CD8-positive, alpha-beta memory T cell (primary cell): ENCODE data around the gene CTNNBL1. TPM values are rescaled to one million over a fixed set of nuclear protein-coding genes. Genes with fewer than 3 reads are reported as not detected.

ENCODE experiments used
- CTCF ChIA-PET: fragments of 350-600 bp; sonication (Branson Sonifier 250); formaldehyde crosslinking; loops from one replicate; lab custom pipeline; 2021; ENCODE audit warnings: antibody characterized with exemption; lab: Charles Lee
- POLR2A ChIA-PET: fragments of 350-600 bp; sonication (Branson Sonifier 250); formaldehyde crosslinking; loops from one replicate; lab custom pipeline; 2021; ENCODE audit warnings: antibody characterized with exemption; lab: Charles Lee
- DNase-seq, 5 donors: peaks; one replicate each; pipeline versions ENCODE4 v3.0.0 to v3.0.0-alpha.2; 2020 to 2022; ENCODE audit warnings: mixed read lengths in 1 of 5
- H3K27ac ChIP-seq: one replicate; pipeline ENCODE4 v1.7.0; 2013; ENCODE audit warnings: low read depth, mild to moderate bottlenecking, low read length, moderate library complexity
- H3K27me3 ChIP-seq: 2 replicates; pipeline ENCODE4 v1.7.0; 2013; ENCODE audit warnings: low read length, mild to moderate bottlenecking; ENCODE audit not compliant: insufficient read depth, poor library complexity, severe bottlenecking
- H3K36me3 ChIP-seq: 2 replicates; pipeline ENCODE4 v1.7.0; 2013; ENCODE audit warnings: mild to moderate bottlenecking, low read length, moderate library complexity; ENCODE audit not compliant: insufficient read depth
- H3K4me1 ChIP-seq: 2 replicates; pipeline ENCODE4 v1.7.0; 2013; ENCODE audit warnings: mild to moderate bottlenecking, low read length, moderate library complexity; ENCODE audit not compliant: insufficient read depth
- H3K4me3 ChIP-seq: 2 replicates; pipeline ENCODE4 v1.7.0; 2013; ENCODE audit warnings: mild to moderate bottlenecking, low read length
- H3K9me3 ChIP-seq: 2 replicates; pipeline ENCODE4 v1.7.0; 2013; ENCODE audit warnings: mild to moderate bottlenecking, low read length
- H3K27ac Mint-ChIP-seq, 8 donors: one replicate each; pipeline ENCODE4 v1.8.0; 2020 to 2021; ENCODE audit warnings: mixed read lengths in 8 of 8, mild to moderate bottlenecking in 6 of 8, inconsistent platforms in 3 of 8, moderate library complexity in 3 of 8
- H3K27me3 Mint-ChIP-seq, 2 donors: one replicate each; pipeline ENCODE4 v1.8.0; 2020 to 2021; ENCODE audit warnings: mixed read lengths in 2 of 2, mild to moderate bottlenecking in 1 of 2, moderate library complexity in 1 of 2
- H3K36me3 Mint-ChIP-seq, 3 donors: one replicate each; pipeline ENCODE4 v1.8.0; 2020 to 2021; ENCODE audit warnings: mixed read lengths in 3 of 3, inconsistent platforms in 1 of 3, mild to moderate bottlenecking in 1 of 3
- H3K4me1 Mint-ChIP-seq, 3 donors: one replicate each; pipeline ENCODE4 v1.8.0; 2020 to 2021; ENCODE audit warnings: mixed read lengths in 3 of 3, inconsistent platforms in 1 of 3, mild to moderate bottlenecking in 1 of 3
- H3K4me3 Mint-ChIP-seq, 7 donors: one replicate each; pipeline ENCODE4 v1.8.0; 2020 to 2021; ENCODE audit warnings: mixed read lengths in 7 of 7, mild to moderate bottlenecking in 6 of 7, moderate library complexity in 4 of 7, inconsistent platforms in 2 of 7
- H3K9me3 Mint-ChIP-seq, 5 donors: one replicate each; pipeline ENCODE4 v1.8.0; 2020 to 2022; ENCODE audit warnings: mixed read lengths in 5 of 5, mild to moderate bottlenecking in 3 of 5, moderate library complexity in 2 of 5, inconsistent platforms in 1 of 5
- polyA plus RNA-seq: library from polyadenylated mRNA; unstranded; fragments of 300-500 nt; fragmentation: Illumina TruSeq; gene quantifications from one replicate; pipeline ENCODE4 v1.2.3, GENCODE V29; 2021
- total RNA-seq, 2 experiments: library from RNA; stranded (reverse); gene quantifications; one replicate each; pipeline ENCODE4 v1.2.3, GENCODE V29; 2021

The CTNNBL1 gene
- total and polyA plus RNA-seq, 3 experiments from 2014 or later: 86.8 to 97.8 (median 88.9) TPM

GRCh38 chr20:37907677-37908401, 214.0 kb downstream of the CTNNBL1 start:
- Histone ChIP-seq H3K4me1 (no peaks in the 10 kb centered on the region), H3K27ac (no peak overlapping the region), H3K9me3 (no peaks in the 10 kb centered on the region), H3K27me3 (peaks cover 9% of the 10 kb centered on the region), H3K4me3 (no peak overlapping the region), H3K36me3 (no peaks in the 10 kb centered on the region)
- H3K27ac Mint-ChIP-seq: no peak overlapping the region
- H3K4me3 Mint-ChIP-seq: no peak overlapping the region
- ChIA-PET POLR2A (no interaction called here), CTCF (no interaction called here)
- H3K36me3 Mint-ChIP-seq: no peaks in the 10 kb centered on the region
- peaks cover 5 to 10% (median 8%) of the 10 kb centered on the region in 3 donors for H3K4me1 Mint-ChIP-seq
- H3K9me3 Mint-ChIP-seq: peaks cover 0 to 3% (median 0%) of the 10 kb centered on the region in 5 donors
- peaks cover 32 to 69% of the 10 kb centered on the region in 2 donors for H3K27me3 Mint-ChIP-seq
- no peak for DNase-seq

- H3K9me3 Mint-ChIP-seq: no peaks in the 10 kb centered on the region
- Histone ChIP-seq H3K36me3 (no peaks in the 10 kb centered on the region), H3K27ac (no peak overlapping the region), H3K27me3 (peaks cover 14% of the 10 kb centered on the region), H3K9me3 (no peaks in the 10 kb centered on the region), H3K4me1 (peaks cover 7% of the 10 kb centered on the region), H3K4me3 (no peak overlapping the region)
- peaks cover 9 to 15% (median 12%) of the 10 kb centered on the region in 3 donors for H3K4me1 Mint-ChIP-seq
- no peak overlapping the region for H3K4me3 Mint-ChIP-seq
- H3K36me3 Mint-ChIP-seq: no peaks in the 10 kb centered on the region
- CTCF ChIA-PET: no interaction called here
- no peak for DNase-seq
- H3K27ac Mint-ChIP-seq: no peak overlapping the region
- POLR2A ChIA-PET: no interaction called here
- peaks cover 24 to 58% of the 10 kb centered on the region in 2 donors for H3K27me3 Mint-ChIP-seq
Measured at GRCh38 chr20:37911261-37911660, 217.4 kb downstream of the CTNNBL1 start.

GRCh38 chr20:37911838-37912281, 218.0 kb downstream of the CTNNBL1 start:
- peaks cover 21 to 58% of the 10 kb centered on the region in 2 donors for H3K27me3 Mint-ChIP-seq
- H3K27ac Mint-ChIP-seq: no peak overlapping the region
- no peak overlapping the region for H3K4me3 Mint-ChIP-seq
- peaks cover 10% of the 10 kb centered on the region for H3K27me3 ChIP-seq
- H3K9me3 ChIP-seq: no peaks in the 10 kb centered on the region
- H3K4me3 ChIP-seq: no peak overlapping the region
- peaks cover 9 to 15% (median 15%) of the 10 kb centered on the region in 3 donors for H3K4me1 Mint-ChIP-seq
- H3K9me3 Mint-ChIP-seq: no peaks in the 10 kb centered on the region
- H3K27ac ChIP-seq: no peak overlapping the region
- no peaks in the 10 kb centered on the region for H3K36me3 Mint-ChIP-seq
- ChIA-PET CTCF (no interaction called here), POLR2A (no interaction called here)
- no peak for DNase-seq
- no peaks in the 10 kb centered on the region for H3K36me3 ChIP-seq
- peaks cover 7% of the 10 kb centered on the region for H3K4me1 ChIP-seq

- H3K4me3 Mint-ChIP-seq: no peak overlapping the region
- no peaks in the 10 kb centered on the region for H3K9me3 ChIP-seq
- peaks cover 9 to 15% (median 15%) of the 10 kb centered on the region in 3 donors for H3K4me1 Mint-ChIP-seq
- H3K27ac ChIP-seq: no peak overlapping the region
- no peaks in the 10 kb centered on the region for H3K36me3 ChIP-seq
- H3K4me3 ChIP-seq: no peak overlapping the region
- peaks cover 7% of the 10 kb centered on the region for H3K4me1 ChIP-seq
- H3K9me3 Mint-ChIP-seq: no peaks in the 10 kb centered on the region
- H3K36me3 Mint-ChIP-seq: no peaks in the 10 kb centered on the region
- peaks cover 10% of the 10 kb centered on the region for H3K27me3 ChIP-seq
- ChIA-PET POLR2A (no interaction called here), CTCF (no interaction called here)
- DNase-seq: no peak
- H3K27me3 Mint-ChIP-seq: peaks cover 21 to 54% of the 10 kb centered on the region in 2 donors
- no peak overlapping the region for H3K27ac Mint-ChIP-seq
Measured at GRCh38 chr20:37912874-37913273, 219.0 kb downstream of the CTNNBL1 start.

GRCh38 chr20:37913567-37914366, 219.9 kb downstream of the CTNNBL1 start:
- Histone ChIP-seq H3K4me1 (peaks cover 7% of the 10 kb centered on the region), H3K9me3 (no peaks in the 10 kb centered on the region), H3K4me3 (no peak overlapping the region), H3K27me3 (peaks cover 10% of the 10 kb centered on the region), H3K27ac (no peak overlapping the region), H3K36me3 (no peaks in the 10 kb centered on the region)
- Mint-ChIP-seq H3K4me3 (peak overlapping the region in 3 of 7 donors; percentile 12 to 75 (median 32)), H3K36me3 (no peaks in the 10 kb centered on the region), H3K27me3 (peaks cover 15 to 53% of the 10 kb centered on the region in 2 donors), H3K9me3 (no peaks in the 10 kb centered on the region), H3K27ac (peak overlapping the region in 1 of 8 donors; percentile 4), H3K4me1 (peaks cover 9 to 15% (median 15%) of the 10 kb centered on the region in 3 donors)
- DNase-seq: no peak
- CTCF ChIA-PET: no interaction called here
- POLR2A ChIA-PET: no interaction called here

GRCh38 chr20:37914367-37914671, 220.5 kb downstream of the CTNNBL1 start:
- ChIA-PET CTCF (no interaction called here), POLR2A (no interaction called here)
- no peak for DNase-seq
- Histone ChIP-seq H3K27ac (no peak overlapping the region), H3K36me3 (no peaks in the 10 kb centered on the region), H3K9me3 (no peaks in the 10 kb centered on the region), H3K4me1 (peaks cover 7% of the 10 kb centered on the region), H3K27me3 (peaks cover 10% of the 10 kb centered on the region), H3K4me3 (peak overlapping the region; percentile 28)
- Mint-ChIP-seq H3K27me3 (peaks cover 12 to 48% of the 10 kb centered on the region in 2 donors), H3K4me1 (peaks cover 9 to 15% (median 15%) of the 10 kb centered on the region in 3 donors), H3K36me3 (no peaks in the 10 kb centered on the region), H3K4me3 (peak overlapping the region in 5 of 7 donors; percentile 12 to 77 (median 54)), H3K27ac (peak overlapping the region in 1 of 8 donors; percentile 4), H3K9me3 (no peaks in the 10 kb centered on the region)

- no peaks in the 10 kb centered on the region for H3K36me3 Mint-ChIP-seq
- peak in 2 of 5 donors; percentile 17 to 26 for DNase-seq
- Histone ChIP-seq H3K36me3 (no peaks in the 10 kb centered on the region), H3K4me3 (peak overlapping the region; percentile 28), H3K27me3 (peaks cover 10% of the 10 kb centered on the region), H3K9me3 (no peaks in the 10 kb centered on the region), H3K4me1 (peaks cover 7% of the 10 kb centered on the region), H3K27ac (no peak overlapping the region)
- ChIA-PET POLR2A (interaction anchor here (0.6 kb wide), 1 partner anchor 374 kb away, joined by 3 read pairs; no protein-coding TSS in a partner anchor), CTCF (interaction anchor here (0.9 kb wide), 1 partner anchor 10 kb away, joined by 3 read pairs; no protein-coding TSS in a partner anchor)
- no peaks in the 10 kb centered on the region for H3K9me3 Mint-ChIP-seq
- peak overlapping the region in 4 of 8 donors; percentile 62 to 92 (median 82) for H3K27ac Mint-ChIP-seq
- H3K27me3 Mint-ChIP-seq: peaks cover 13 to 46% of the 10 kb centered on the region in 2 donors
- peak overlapping the region in 5 of 7 donors; percentile 53 to 77 (median 71) for H3K4me3 Mint-ChIP-seq
- H3K4me1 Mint-ChIP-seq: peaks cover 9 to 15% (median 15%) of the 10 kb centered on the region in 3 donors
Measured at GRCh38 chr20:37914672-37915433, 221.0 kb downstream of the CTNNBL1 start.
